ENCODE measurements around the gene DNM3.

GRCh38 chr1:172381946-172382345, 540.6 kb downstream of the DNM3 start:
- TF ChIP-seq ELF4 (IDR thresholded peaks at IDR 0.05) = no peak
- TF ChIP-seq PKNOX1 (IDR thresholded peaks at IDR 0.05) = no peak
- no peak for TF ChIP-seq BHLHE40 (IDR thresholded peaks at IDR 0.05; ENCODE audit: borderline replicate concordance)
- no peak for TF ChIP-seq SP1 (IDR thresholded peaks at IDR 0.05)
- no peak for TF ChIP-seq FOXA1 (IDR thresholded peaks at IDR 0.05)
- no peak for TF ChIP-seq SUZ12 (IDR thresholded peaks at IDR 0.05)
- no peak for TF ChIP-seq FOXM1 (IDR thresholded peaks at IDR 0.05; ENCODE audit: borderline replicate concordance)
- TF ChIP-seq ZNF384 (IDR thresholded peaks at IDR 0.05) = no peak
